ENCODE measurements around the gene TTLL11.

Gene TTLL11

GRCh38 chr9:121830441-121831140 lies 262.5 kb downstream of the TTLL11 start:
- DNase-seq (ENCODE audit: low spot score): no peak

- DNase-seq (ENCODE audit: low spot score): no peak
Measured at GRCh38 chr9:121827251-121827967, 265.7 kb downstream of the TTLL11 start.

- DNase-seq (ENCODE audit: low spot score): no peak
Measured at GRCh38 chr9:121826711-121827110, 266.4 kb downstream of the TTLL11 start.

GRCh38 chr9:121825031-121825691 lies 267.9 kb downstream of the TTLL11 start:
- DNase-seq (ENCODE audit: low spot score): no peak

GRCh38 chr9:121824651-121825030 lies 268.5 kb downstream of the TTLL11 start:
- DNase-seq (ENCODE audit: low spot score): no peak

GRCh38 chr9:121823451-121824169 lies 269.5 kb downstream of the TTLL11 start:
- no peak for DNase-seq (ENCODE audit: low spot score)

- no peak for DNase-seq (ENCODE audit: low spot score)
Measured at GRCh38 chr9:121822093-121823085, 270.7 kb downstream of the TTLL11 start.

GRCh38 chr9:121821326-121821725 lies 271.8 kb downstream of the TTLL11 start:
- no peak for DNase-seq (ENCODE audit: low spot score)

- no peak for DNase-seq (ENCODE audit: low spot score)
Measured at GRCh38 chr9:121820286-121821005, 272.7 kb downstream of the TTLL11 start.

- DNase-seq (ENCODE audit: low spot score): no peak
Measured at GRCh38 chr9:121819428-121820231, 273.5 kb downstream of the TTLL11 start.

- DNase-seq (ENCODE audit: low spot score): no peak
Measured at GRCh38 chr9:121818841-121819427, 274.2 kb downstream of the TTLL11 start.

GRCh38 chr9:121818016-121818661 lies 275.0 kb downstream of the TTLL11 start:
- DNase-seq (ENCODE audit: low spot score): no peak

- no peak for DNase-seq (ENCODE audit: low spot score)
Measured at GRCh38 chr9:121817476-121817875, 275.6 kb downstream of the TTLL11 start.

GRCh38 chr9:121816845-121817450 lies 276.2 kb downstream of the TTLL11 start:
- DNase-seq (ENCODE audit: low spot score): no peak

- no peak for DNase-seq (ENCODE audit: low spot score)
Measured at GRCh38 chr9:121816449-121816817, 276.7 kb downstream of the TTLL11 start.

GRCh38 chr9:121815546-121816448 lies 277.3 kb downstream of the TTLL11 start:
- no peak for DNase-seq (ENCODE audit: low spot score)

- DNase-seq (ENCODE audit: low spot score): no peak
Measured at GRCh38 chr9:121815084-121815483, 278.0 kb downstream of the TTLL11 start.

All from kidney capillary endothelial cell (primary cell).